Measurements from ENCODE around the gene MED12L. TPM values are rescaled to one million over a fixed set of nuclear protein-coding genes. Genes with fewer than 3 reads are reported as not detected.

MED12L gene
- total and polyA plus RNA-seq, 9 of the 15 experiments (the other 6 are each of a cell fraction or from before 2014, with no cell fraction given): not detected

GRCh38 chr3:151052756-151053155 lies 32.7 kb upstream of the MED12L start:
- WGBS (ENCODE audit: insufficient coverage, low coverage, missing lambda C conversion rate): 0% methylated on average over 3 of the region's 3 CpGs
- CTCF ChIA-PET (ENCODE audit: low intra/inter-chr PET ratio): no interaction called here
- no peak overlapping the region for H3K9ac ChIP-seq (ENCODE audit: insufficient read depth in 1 of 2, low read depth in 2 of 2, low read length in 2 of 2)
- POLR2A ChIA-PET: no interaction called here
- no peaks in the 10 kb centered on the region for H3K9me3 ChIP-seq (replicated peaks; ENCODE audit: control insufficient read depth, insufficient read depth, low read depth, low read length)
- ATAC-seq (no peak), FAIRE-seq (no peak), DNase-seq (ENCODE audit: extremely low read depth in 1 of 4, low spot score in 3 of 4) (no peak)
- H3K27ac ChIP-seq (ENCODE audit: extremely low read depth, low read depth, low read length): no peak overlapping the region
- in situ Hi-C loops (cut with MboI): no loop called here
- H4K20me1 ChIP-seq (replicated peaks; ENCODE audit: control insufficient read depth, insufficient read depth, low read length): 0 out of 2 replicates have a peak, but pooled peaks cover 2% of the 10 kb centered on the region
- no peaks in the 10 kb centered on the region for H3K79me2 ChIP-seq (ENCODE audit: control insufficient read depth, insufficient read depth, low read length)
- no peak for TF ChIP-seq NEUROD1 (IDR thresholded peaks at IDR 0.05; ENCODE audit: borderline replicate concordance, low read depth, low read length, partially characterized antibody)
- no peak for TF ChIP-seq SETDB1 (IDR thresholded peaks at IDR 0.05; ENCODE audit: low read length)
- TF ChIP-seq MIER1 (IDR thresholded peaks at IDR 0.05; ENCODE audit: low read depth): no peak
- no peak for TF ChIP-seq CCAR2 (IDR thresholded peaks at IDR 0.05; ENCODE audit: low read depth, low read length)
- no peak for TF ChIP-seq ZNF589 (CRISPR knock-in tag; IDR thresholded peaks at IDR 0.05; ENCODE audit: low read depth)
- no peak for TF ChIP-seq ZNF584 (CRISPR knock-in tag; IDR thresholded peaks at IDR 0.05; ENCODE audit: low read depth)
- no peak for TF ChIP-seq ZNF586 (CRISPR knock-in tag; conservative IDR thresholded peaks at IDR 0.05)
- no peak for TF ChIP-seq RBM14 (IDR thresholded peaks at IDR 0.05; ENCODE audit: borderline replicate concordance, insufficient read depth, low read depth, low read length)
- TF ChIP-seq ZNF639 (CRISPR knock-in tag; conservative IDR thresholded peaks at IDR 0.05 in 1 of 2, IDR thresholded peaks at IDR 0.05 in 1 of 2): no peak
- no peak for TF ChIP-seq E2F8 (IDR thresholded peaks at IDR 0.05; ENCODE audit: low read depth, partially characterized antibody)
- TF ChIP-seq SRSF1 (IDR thresholded peaks at IDR 0.05; ENCODE audit: low read depth, low read length): no peak
- no peak for TF ChIP-seq NCOR1 (IDR thresholded peaks at IDR 0.05)
- TF ChIP-seq ARID3A (IDR thresholded peaks at IDR 0.05; ENCODE audit: borderline replicate concordance, low read depth, low read length): no peak
- TF ChIP-seq SREBF1 (IDR thresholded peaks at IDR 0.05; ENCODE audit: borderline replicate concordance, low read depth, low read length): no peak
- no peak for TF ChIP-seq HMGN3 (IDR thresholded peaks at IDR 0.05; ENCODE audit: borderline replicate concordance, extremely low read depth, insufficient read length, low read depth, low read length)
- no TSS peak for BruUV-seq (replicated peaks)
- no peak overlapping the region for H3K4me2 ChIP-seq (ENCODE audit: insufficient read depth, low read length)
- H3K4me1 ChIP-seq (replicated peaks in 1 of 2; ENCODE audit: control insufficient read depth in 2 of 2, insufficient read depth in 2 of 2, low read length in 2 of 2): no peaks in the 10 kb centered on the region; a peak in 2 of 5 replicates
- no peaks in the 10 kb centered on the region for H3K27me3 ChIP-seq (ENCODE audit: control insufficient read depth in 2 of 2, insufficient read depth in 2 of 2, low read length in 2 of 2)
- no peaks in the 10 kb centered on the region for H3K9me1 ChIP-seq (ENCODE audit: control insufficient read depth, insufficient read depth, low read length)
- no peak overlapping the region for H3K4me3 ChIP-seq
- no peaks in the 10 kb centered on the region for H3K36me3 ChIP-seq (ENCODE audit: control insufficient read depth, insufficient read depth, low read length)
- H2AFZ ChIP-seq (ENCODE audit: low read depth, low read length): no peak overlapping the region
- intact Hi-C loops (cut with micrococcal nuclease): no loop called here

All from K562 (cell line).